IPS-15b (cell line): ENCODE data around the gene AMZ1.
"Not testable (repeated sequence)": the region's sequence is repeated elsewhere in the genome, so short reads cannot be mapped to it uniquely, and the experiment has no call there.

Experiments used
- H3K27me3 ChIP-seq: one replicate; pipeline ENCODE4 v1.6.1; 2013; ENCODE audit warnings: low read length; ENCODE audit not compliant: control insufficient read depth, insufficient read depth
- H3K36me3 ChIP-seq: one replicate; pipeline ENCODE4 v1.6.1; 2013; ENCODE audit warnings: low read length; ENCODE audit not compliant: control insufficient read depth, insufficient read depth
- H3K4me1 ChIP-seq: one replicate; pipeline ENCODE4 v1.6.1; 2013; ENCODE audit warnings: mild to moderate bottlenecking, low read length; ENCODE audit not compliant: control insufficient read depth, insufficient read depth
- H3K4me3 ChIP-seq: one replicate; pipeline ENCODE4 v1.5.1; 2013; ENCODE audit warnings: low read depth, low read length
- H3K9ac ChIP-seq: one replicate; pipeline ENCODE4 v1.6.1; 2013; ENCODE audit warnings: low read depth, mild to moderate bottlenecking, low read length
- H3K9me3 ChIP-seq: one replicate; pipeline ENCODE4 v1.6.1; 2013; ENCODE audit warnings: mild to moderate bottlenecking, low read length; ENCODE audit not compliant: control insufficient read depth, insufficient read depth

The AMZ1 gene

GRCh38 chr7:2729031-2729892 is 41.3 kb downstream of the AMZ1 start:
- Histone ChIP-seq H3K4me3 (no peak overlapping the region), H3K27me3 (no peaks in the 10 kb centered on the region), H3K36me3 (peaks cover 25% of the 10 kb centered on the region), H3K9me3 (no peaks in the 10 kb centered on the region), H3K9ac (no peak overlapping the region), H3K4me1 (no peaks in the 10 kb centered on the region)

- Histone ChIP-seq H3K36me3 (peaks cover 25% of the 10 kb centered on the region), H3K9ac (peak overlapping the region; percentile 54), H3K9me3 (no peaks in the 10 kb centered on the region), H3K27me3 (no peaks in the 10 kb centered on the region), H3K4me3 (no peak overlapping the region), H3K4me1 (no peaks in the 10 kb centered on the region)
Observed at GRCh38 chr7:2729893-2730716, 42.1 kb downstream of the AMZ1 start.

GRCh38 chr7:2730846-2731770 is 43.1 kb downstream of the AMZ1 start:
- no peak overlapping the region for H3K4me3 ChIP-seq
- H3K9ac ChIP-seq: no peak overlapping the region
- H3K4me1 ChIP-seq: no peaks in the 10 kb centered on the region
- H3K36me3 ChIP-seq: peaks cover 25% of the 10 kb centered on the region
- H3K27me3 ChIP-seq: no peaks in the 10 kb centered on the region
- no peaks in the 10 kb centered on the region for H3K9me3 ChIP-seq

- H3K9ac ChIP-seq: no peak overlapping the region
- H3K4me1 ChIP-seq: no peaks in the 10 kb centered on the region
- peaks cover 21% of the 10 kb centered on the region for H3K36me3 ChIP-seq
- H3K4me3 ChIP-seq: no peak overlapping the region
- no peaks in the 10 kb centered on the region for H3K27me3 ChIP-seq
- H3K9me3 ChIP-seq: no peaks in the 10 kb centered on the region
Observed at GRCh38 chr7:2732388-2732787, 44.4 kb downstream of the AMZ1 start.

- Histone ChIP-seq H3K9ac (no peak overlapping the region), H3K4me3 (no peak overlapping the region), H3K27me3 (no peaks in the 10 kb centered on the region), H3K4me1 (no peaks in the 10 kb centered on the region), H3K9me3 (no peaks in the 10 kb centered on the region), H3K36me3 (peaks cover 21% of the 10 kb centered on the region)
Observed at GRCh38 chr7:2732959-2733584, 45.1 kb downstream of the AMZ1 start.

- Histone ChIP-seq H3K9me3 (no peaks in the 10 kb centered on the region), H3K4me3 (no peak overlapping the region), H3K9ac (no peak overlapping the region), H3K27me3 (no peaks in the 10 kb centered on the region), H3K4me1 (no peaks in the 10 kb centered on the region), H3K36me3 (peaks cover 18% of the 10 kb centered on the region)
Observed at GRCh38 chr7:2734084-2734686, 46.2 kb downstream of the AMZ1 start.

- H3K27me3 ChIP-seq: no peaks in the 10 kb centered on the region
- no peak overlapping the region for H3K4me3 ChIP-seq
- H3K9me3 ChIP-seq: no peaks in the 10 kb centered on the region
- H3K4me1 ChIP-seq: no peaks in the 10 kb centered on the region
- peaks cover 15% of the 10 kb centered on the region for H3K36me3 ChIP-seq
- H3K9ac ChIP-seq: no peak overlapping the region
Observed at GRCh38 chr7:2734751-2735571, 47.0 kb downstream of the AMZ1 start.

GRCh38 chr7:2735744-2736143 is 47.7 kb downstream of the AMZ1 start:
- Histone ChIP-seq H3K9me3 (no peaks in the 10 kb centered on the region), H3K36me3 (peaks cover 8% of the 10 kb centered on the region), H3K27me3 (no peaks in the 10 kb centered on the region), H3K4me3 (no peak overlapping the region), H3K9ac (no peak overlapping the region), H3K4me1 (no peaks in the 10 kb centered on the region)

- Histone ChIP-seq H3K4me1 (no peaks in the 10 kb centered on the region), H3K36me3 (peaks cover under 1% of the 10 kb centered on the region), H3K4me3 (no peak overlapping the region), H3K9me3 (no peaks in the 10 kb centered on the region), H3K27me3 (no peaks in the 10 kb centered on the region), H3K9ac (peak overlapping the region; percentile 37)
Observed at GRCh38 chr7:2736411-2736914, 48.5 kb downstream of the AMZ1 start.

- H3K27me3 ChIP-seq, H3K9me3 ChIP-seq, H3K4me1 ChIP-seq, H3K4me3 ChIP-seq, H3K36me3 ChIP-seq: not testable (repeated sequence)
- peak overlapping the region; percentile 37 for H3K9ac ChIP-seq
Observed at GRCh38 chr7:2737005-2737743, 49.2 kb downstream of the AMZ1 start.
